ENCODE measurements around the gene OCIAD1. TPM values are rescaled to one million over a fixed set of nuclear protein-coding genes. Genes with fewer than 3 reads are reported as not detected.

OCIAD1 gene
- total and polyA plus RNA-seq, 2 donors = 105 to 182 TPM

GRCh38 chr4:48891028-48891619 is 60.2 kb downstream of the OCIAD1 start:
- Histone ChIP-seq H3K4me3 (ENCODE audit: low read length in 2 of 2) (no peak overlapping the region), H3K36me3 (ENCODE audit: control insufficient read depth in 2 of 2, insufficient read depth in 2 of 2, low read length in 1 of 2) (peaks cover 24 to 50% of the 10 kb centered on the region in 2 donors), H3K27ac (ENCODE audit: low read depth in 1 of 2, low read length in 1 of 2) (no peak overlapping the region), H3K4me1 (ENCODE audit: control insufficient read depth in 2 of 2, insufficient read depth in 2 of 2, low read length in 2 of 2) (no peaks in the 10 kb centered on the region), H3K9me3 (ENCODE audit: control insufficient read depth in 2 of 2, insufficient read depth in 1 of 2, low read length in 1 of 2) (no peaks in the 10 kb centered on the region), H3K27me3 (ENCODE audit: control insufficient read depth in 2 of 2, insufficient read depth in 1 of 2, low read length in 1 of 2) (no peaks in the 10 kb centered on the region)
- no peak for DNase-seq (ENCODE audit: low read depth in 6 of 9, low spot score in 9 of 9)

GRCh38 chr4:48896845-48897244 is 66.0 kb downstream of the OCIAD1 start:
- peaks cover 30 to 74% of the 10 kb centered on the region in 2 donors for H3K36me3 ChIP-seq (ENCODE audit: control insufficient read depth in 2 of 2, insufficient read depth in 2 of 2, low read length in 1 of 2)
- no peak overlapping the region for H3K4me3 ChIP-seq (ENCODE audit: low read length in 2 of 2)
- H3K27me3 ChIP-seq (ENCODE audit: control insufficient read depth in 2 of 2, insufficient read depth in 1 of 2, low read length in 1 of 2) = no peaks in the 10 kb centered on the region
- H3K9me3 ChIP-seq (ENCODE audit: control insufficient read depth in 2 of 2, insufficient read depth in 1 of 2, low read length in 1 of 2) = no peaks in the 10 kb centered on the region
- H3K4me1 ChIP-seq (ENCODE audit: control insufficient read depth in 2 of 2, insufficient read depth in 2 of 2, low read length in 2 of 2) = peaks cover 0 to 4% of the 10 kb centered on the region in 2 donors
- WGBS = 95% methylated on average over 3 of the region's 3 CpGs
- no peak overlapping the region for H3K27ac ChIP-seq (ENCODE audit: low read depth in 1 of 2, low read length in 1 of 2)
- no peak for DNase-seq (ENCODE audit: low read depth in 6 of 9, low spot score in 9 of 9)

- peaks cover 0 to 4% of the 10 kb centered on the region in 2 donors for H3K4me1 ChIP-seq (ENCODE audit: control insufficient read depth in 2 of 2, insufficient read depth in 2 of 2, low read length in 2 of 2)
- H3K27ac ChIP-seq (ENCODE audit: low read depth in 1 of 2, low read length in 1 of 2) = no peak overlapping the region
- peaks cover 29 to 67% of the 10 kb centered on the region in 2 donors for H3K36me3 ChIP-seq (ENCODE audit: control insufficient read depth in 2 of 2, insufficient read depth in 2 of 2, low read length in 1 of 2)
- 37% methylated on average over 5 of the region's 5 CpGs for WGBS
- H3K4me3 ChIP-seq (ENCODE audit: low read length in 2 of 2) = no peak overlapping the region
- DNase-seq (ENCODE audit: low read depth in 6 of 9, low spot score in 9 of 9) = no peak
- no peaks in the 10 kb centered on the region for H3K9me3 ChIP-seq (ENCODE audit: control insufficient read depth in 2 of 2, insufficient read depth in 1 of 2, low read length in 1 of 2)
- H3K27me3 ChIP-seq (ENCODE audit: control insufficient read depth in 2 of 2, insufficient read depth in 1 of 2, low read length in 1 of 2) = no peaks in the 10 kb centered on the region
Measured at GRCh38 chr4:48898733-48899431, 68.0 kb downstream of the OCIAD1 start.

GRCh38 chr4:48899432-48899749 is 68.5 kb downstream of the OCIAD1 start:
- peaks cover 34 to 72% of the 10 kb centered on the region in 2 donors for H3K36me3 ChIP-seq (ENCODE audit: control insufficient read depth in 2 of 2, insufficient read depth in 2 of 2, low read length in 1 of 2)
- no peak overlapping the region for H3K4me3 ChIP-seq (ENCODE audit: low read length in 2 of 2)
- DNase-seq (ENCODE audit: low read depth in 6 of 9, low spot score in 9 of 9) = no peak
- peaks cover 4% of the 10 kb centered on the region in 2 donors for H3K4me1 ChIP-seq (ENCODE audit: control insufficient read depth in 2 of 2, insufficient read depth in 2 of 2, low read length in 2 of 2)
- WGBS = 46% methylated on average over 1 of the region's 1 CpG
- H3K27ac ChIP-seq (ENCODE audit: low read depth in 1 of 2, low read length in 1 of 2) = no peak overlapping the region
- H3K27me3 ChIP-seq (ENCODE audit: control insufficient read depth in 2 of 2, insufficient read depth in 1 of 2, low read length in 1 of 2) = no peaks in the 10 kb centered on the region
- no peaks in the 10 kb centered on the region for H3K9me3 ChIP-seq (ENCODE audit: control insufficient read depth in 2 of 2, insufficient read depth in 1 of 2, low read length in 1 of 2)

- WGBS = 81% methylated on average over 4 of the region's 4 CpGs
- no peaks in the 10 kb centered on the region for H3K27me3 ChIP-seq (ENCODE audit: control insufficient read depth in 2 of 2, insufficient read depth in 1 of 2, low read length in 1 of 2)
- no peak overlapping the region for H3K4me3 ChIP-seq (ENCODE audit: low read length in 2 of 2)
- H3K27ac ChIP-seq (ENCODE audit: low read depth in 1 of 2, low read length in 1 of 2) = no peak overlapping the region
- H3K9me3 ChIP-seq (ENCODE audit: control insufficient read depth in 2 of 2, insufficient read depth in 1 of 2, low read length in 1 of 2) = no peaks in the 10 kb centered on the region
- H3K4me1 ChIP-seq (ENCODE audit: control insufficient read depth in 2 of 2, insufficient read depth in 2 of 2, low read length in 2 of 2) = peaks cover 7 to 8% of the 10 kb centered on the region in 2 donors
- peaks cover 34 to 76% of the 10 kb centered on the region in 2 donors for H3K36me3 ChIP-seq (ENCODE audit: control insufficient read depth in 2 of 2, insufficient read depth in 2 of 2, low read length in 1 of 2)
- DNase-seq (ENCODE audit: low read depth in 6 of 9, low spot score in 9 of 9) = no peak
Measured at GRCh38 chr4:48899950-48900349, 69.1 kb downstream of the OCIAD1 start.

- WGBS = 97% methylated on average over 4 of the region's 4 CpGs
- Histone ChIP-seq H3K36me3 (ENCODE audit: control insufficient read depth in 2 of 2, insufficient read depth in 2 of 2, low read length in 1 of 2) (peaks cover 28 to 67% of the 10 kb centered on the region in 2 donors), H3K27ac (ENCODE audit: low read depth in 1 of 2, low read length in 1 of 2) (no peak overlapping the region), H3K4me3 (ENCODE audit: low read length in 2 of 2) (no peak overlapping the region), H3K4me1 (ENCODE audit: control insufficient read depth in 2 of 2, insufficient read depth in 2 of 2, low read length in 2 of 2) (peaks cover 14 to 19% of the 10 kb centered on the region in 2 donors), H3K9me3 (ENCODE audit: control insufficient read depth in 2 of 2, insufficient read depth in 1 of 2, low read length in 1 of 2) (no peaks in the 10 kb centered on the region), H3K27me3 (ENCODE audit: control insufficient read depth in 2 of 2, insufficient read depth in 1 of 2, low read length in 1 of 2) (no peaks in the 10 kb centered on the region)
- DNase-seq (ENCODE audit: low read depth in 6 of 9, low spot score in 9 of 9) = no peak
Measured at GRCh38 chr4:48901196-48901595, 70.3 kb downstream of the OCIAD1 start.

- peaks cover 19 to 56% of the 10 kb centered on the region in 2 donors for H3K36me3 ChIP-seq (ENCODE audit: control insufficient read depth in 2 of 2, insufficient read depth in 2 of 2, low read length in 1 of 2)
Measured at GRCh38 chr4:48902266-48902665, 71.4 kb downstream of the OCIAD1 start.

GRCh38 chr4:48904101-48904500 is 73.2 kb downstream of the OCIAD1 start:
- H3K36me3 ChIP-seq (ENCODE audit: control insufficient read depth in 2 of 2, insufficient read depth in 2 of 2, low read length in 1 of 2) = peaks cover 19 to 46% of the 10 kb centered on the region in 2 donors
- no peaks in the 10 kb centered on the region for H3K27me3 ChIP-seq (ENCODE audit: control insufficient read depth in 2 of 2, insufficient read depth in 1 of 2, low read length in 1 of 2)
- H3K9me3 ChIP-seq (ENCODE audit: control insufficient read depth in 2 of 2, insufficient read depth in 1 of 2, low read length in 1 of 2) = no peaks in the 10 kb centered on the region
- no peak for DNase-seq (ENCODE audit: low read depth in 6 of 9, low spot score in 9 of 9)
- H3K27ac ChIP-seq (ENCODE audit: low read depth in 1 of 2, low read length in 1 of 2) = no peak overlapping the region
- WGBS = 93% methylated on average over 4 of the region's 4 CpGs
- H3K4me3 ChIP-seq (ENCODE audit: low read length in 2 of 2) = no peak overlapping the region
- peaks cover 19 to 25% of the 10 kb centered on the region in 2 donors for H3K4me1 ChIP-seq (ENCODE audit: control insufficient read depth in 2 of 2, insufficient read depth in 2 of 2, low read length in 2 of 2)

More at GRCh38 chr4:48902266-48902665, 71.4 kb downstream of the OCIAD1 start:
- no peak overlapping the region for H3K27ac ChIP-seq (ENCODE audit: low read depth in 1 of 2, low read length in 1 of 2)
- H3K9me3 ChIP-seq (ENCODE audit: control insufficient read depth in 2 of 2, insufficient read depth in 1 of 2, low read length in 1 of 2) = no peaks in the 10 kb centered on the region
- H3K4me3 ChIP-seq (ENCODE audit: low read length in 2 of 2) = no peak overlapping the region
- no peaks in the 10 kb centered on the region for H3K27me3 ChIP-seq (ENCODE audit: control insufficient read depth in 2 of 2, insufficient read depth in 1 of 2, low read length in 1 of 2)
- H3K4me1 ChIP-seq (ENCODE audit: control insufficient read depth in 2 of 2, insufficient read depth in 2 of 2, low read length in 2 of 2) = peaks cover 19 to 25% of the 10 kb centered on the region in 2 donors
- DNase-seq (ENCODE audit: low read depth in 6 of 9, low spot score in 9 of 9) = no peak

GRCh38 chr4:48904541-48905142 is 73.8 kb downstream of the OCIAD1 start:
- peaks cover 18 to 40% of the 10 kb centered on the region in 2 donors for H3K36me3 ChIP-seq (ENCODE audit: control insufficient read depth in 2 of 2, insufficient read depth in 2 of 2, low read length in 1 of 2)
- no peaks in the 10 kb centered on the region for H3K27me3 ChIP-seq (ENCODE audit: control insufficient read depth in 2 of 2, insufficient read depth in 1 of 2, low read length in 1 of 2)
- WGBS = 98% methylated on average over 3 of the region's 3 CpGs
- H3K27ac ChIP-seq (ENCODE audit: low read depth in 1 of 2, low read length in 1 of 2) = no peak overlapping the region
- no peak overlapping the region for H3K4me3 ChIP-seq (ENCODE audit: low read length in 2 of 2)
- peaks cover 19 to 25% of the 10 kb centered on the region in 2 donors for H3K4me1 ChIP-seq (ENCODE audit: control insufficient read depth in 2 of 2, insufficient read depth in 2 of 2, low read length in 2 of 2)
- no peak for DNase-seq (ENCODE audit: low read depth in 6 of 9, low spot score in 9 of 9)
- no peaks in the 10 kb centered on the region for H3K9me3 ChIP-seq (ENCODE audit: control insufficient read depth in 2 of 2, insufficient read depth in 1 of 2, low read length in 1 of 2)
